Measurements from ENCODE around the gene GTF3C6. TPM values are rescaled to one million over a fixed set of nuclear protein-coding genes. Genes with fewer than 3 reads are reported as not detected.

The GTF3C6 gene
- total RNA-seq, 1 experiment from 2014 or later, result 32.0 TPM

DNA sequence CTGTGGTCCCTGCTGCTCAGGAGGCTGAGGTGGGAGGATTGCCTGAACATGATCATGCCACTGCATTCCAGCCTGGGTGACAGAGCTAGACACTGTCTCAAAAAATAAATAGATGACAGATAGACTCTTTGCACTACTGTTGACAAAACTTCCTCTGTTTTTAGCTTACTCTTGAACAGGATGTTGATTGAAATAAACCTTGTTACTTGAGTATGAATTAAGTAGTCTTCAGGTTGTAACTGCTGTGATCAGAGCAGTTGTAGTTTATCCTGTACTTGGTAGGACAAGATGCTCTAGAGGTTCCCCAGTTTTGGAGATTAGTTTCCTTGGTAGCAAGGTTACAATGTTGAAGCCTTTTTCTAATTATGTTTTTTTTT, 1.5 kb downstream of the GTF3C6 start:
- DNase-seq (ENCODE audit: low read depth, low spot score) (no peak), ATAC-seq (no peak)
- Histone ChIP-seq H3K4me1 (ENCODE audit: control insufficient read depth in 1 of 2, insufficient read depth in 2 of 2, low read length in 2 of 2) (peaks cover 0 to 4% of the 10 kb centered on the region in 2 experiments; a peak in 2 of 4 replicates), H2AFZ (ENCODE audit: low read depth, low read length, poor library complexity, severe bottlenecking) (no peak overlapping the region), H3K4me3 (replicated peaks in 1 of 2; ENCODE audit: low read depth in 1 of 2, low read length in 2 of 2) (no peak overlapping the region), H3K27ac (ENCODE audit: low read depth, low read length) (no peak overlapping the region), H3K4me2 (ENCODE audit: low read length) (no peak overlapping the region), H3K27me3 (ENCODE audit: insufficient read depth, low read length) (no peaks in the 10 kb centered on the region), H3K9me2 (ENCODE audit: insufficient read depth) (no peaks in the 10 kb centered on the region), H3K9me3 (ENCODE audit: control insufficient read depth in 1 of 2, insufficient read depth in 1 of 2, low read depth in 1 of 2, low read length in 2 of 2) (no peaks in the 10 kb centered on the region), H3K36me3 (ENCODE audit: control insufficient read depth in 1 of 2, insufficient read depth in 2 of 2, low read length in 2 of 2) (no peaks in the 10 kb centered on the region), H4K20me1 (ENCODE audit: insufficient read depth) (no peaks in the 10 kb centered on the region), H3K9ac (ENCODE audit: low read length) (no peak overlapping the region), H3K79me2 (ENCODE audit: insufficient read depth, low read length) (peaks cover 5% of the 10 kb centered on the region)
- intact Hi-C loops (cut with micrococcal nuclease), result no loop called here
- ChIA-PET POLR2A (no interaction called here), RAD21 (ENCODE audit: low non-redundant PET in 1 of 2, low total read pairs in 2 of 2, uncharacterized antibody in 2 of 2, unreplicated experiment in 2 of 2) (interaction anchor here (0.6 to 0.7 kb wide), 2 partner anchors 78 to 476 kb away, joined by 3 read pairs; no protein-coding TSS in a partner anchor), CTCF (no interaction called here)
- no TSS peak for BruUV-seq (replicated peaks)
- TF ChIP-seq SP1 (IDR thresholded peaks at IDR 0.05; ENCODE audit: low read depth), result no peak
- no peak for TF ChIP-seq POLR2A (IDR thresholded peaks at IDR 0.05; ENCODE audit: borderline replicate concordance, extremely low read depth, insufficient read depth, insufficient read length)
- TF ChIP-seq YY1 (IDR thresholded peaks at IDR 0.05; ENCODE audit: extremely low read depth, insufficient replicate concordance, low read depth, low read length), result no peak
- TF ChIP-seq TCF7L2 (IDR thresholded peaks at IDR 0.05; ENCODE audit: borderline replicate concordance, extremely low read depth, insufficient read depth, insufficient read length), result no peak
- TF ChIP-seq SRF (IDR thresholded peaks at IDR 0.05; ENCODE audit: low read depth), result no peak
- no peak for TF ChIP-seq EZH2 (IDR thresholded peaks at IDR 0.05)
- TF ChIP-seq ZFX (IDR thresholded peaks at IDR 0.05), result no peak
- TF ChIP-seq, protein P1, sequence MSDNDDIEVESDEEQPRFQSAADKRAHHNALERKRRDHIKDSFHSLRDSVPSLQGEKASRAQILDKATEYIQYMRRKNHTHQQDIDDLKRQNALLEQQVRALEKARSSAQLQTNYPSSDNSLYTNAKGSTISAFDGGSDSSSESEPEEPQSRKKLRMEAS (IDR thresholded peaks at IDR 0.05), result no peak
- no peak for TF ChIP-seq EGR1 (IDR thresholded peaks at IDR 0.05; ENCODE audit: low read depth)
- TF ChIP-seq, protein P2, sequence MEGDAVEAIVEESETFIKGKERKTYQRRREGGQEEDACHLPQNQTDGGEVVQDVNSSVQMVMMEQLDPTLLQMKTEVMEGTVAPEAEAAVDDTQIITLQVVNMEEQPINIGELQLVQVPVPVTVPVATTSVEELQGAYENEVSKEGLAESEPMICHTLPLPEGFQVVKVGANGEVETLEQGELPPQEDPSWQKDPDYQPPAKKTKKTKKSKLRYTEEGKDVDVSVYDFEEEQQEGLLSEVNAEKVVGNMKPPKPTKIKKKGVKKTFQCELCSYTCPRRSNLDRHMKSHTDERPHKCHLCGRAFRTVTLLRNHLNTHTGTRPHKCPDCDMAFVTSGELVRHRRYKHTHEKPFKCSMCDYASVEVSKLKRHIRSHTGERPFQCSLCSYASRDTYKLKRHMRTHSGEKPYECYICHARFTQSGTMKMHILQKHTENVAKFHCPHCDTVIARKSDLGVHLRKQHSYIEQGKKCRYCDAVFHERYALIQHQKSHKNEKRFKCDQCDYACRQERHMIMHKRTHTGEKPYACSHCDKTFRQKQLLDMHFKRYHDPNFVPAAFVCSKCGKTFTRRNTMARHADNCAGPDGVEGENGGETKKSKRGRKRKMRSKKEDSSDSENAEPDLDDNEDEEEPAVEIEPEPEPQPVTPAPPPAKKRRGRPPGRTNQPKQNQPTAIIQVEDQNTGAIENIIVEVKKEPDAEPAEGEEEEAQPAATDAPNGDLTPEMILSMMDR (IDR thresholded peaks at IDR 0.05 in 2 of 3, conservative IDR thresholded peaks at IDR 0.05 in 1 of 3; ENCODE audit: borderline replicate concordance in 1 of 3, insufficient read depth in 1 of 3, low read depth in 2 of 3, low read length in 2 of 3), result no peak
- no peak for TF ChIP-seq ZNF274 (IDR thresholded peaks at IDR 0.05; ENCODE audit: low read depth, low read length)
- TF ChIP-seq JUND (IDR thresholded peaks at IDR 0.05), result no peak
- TF ChIP-seq, protein P3, sequence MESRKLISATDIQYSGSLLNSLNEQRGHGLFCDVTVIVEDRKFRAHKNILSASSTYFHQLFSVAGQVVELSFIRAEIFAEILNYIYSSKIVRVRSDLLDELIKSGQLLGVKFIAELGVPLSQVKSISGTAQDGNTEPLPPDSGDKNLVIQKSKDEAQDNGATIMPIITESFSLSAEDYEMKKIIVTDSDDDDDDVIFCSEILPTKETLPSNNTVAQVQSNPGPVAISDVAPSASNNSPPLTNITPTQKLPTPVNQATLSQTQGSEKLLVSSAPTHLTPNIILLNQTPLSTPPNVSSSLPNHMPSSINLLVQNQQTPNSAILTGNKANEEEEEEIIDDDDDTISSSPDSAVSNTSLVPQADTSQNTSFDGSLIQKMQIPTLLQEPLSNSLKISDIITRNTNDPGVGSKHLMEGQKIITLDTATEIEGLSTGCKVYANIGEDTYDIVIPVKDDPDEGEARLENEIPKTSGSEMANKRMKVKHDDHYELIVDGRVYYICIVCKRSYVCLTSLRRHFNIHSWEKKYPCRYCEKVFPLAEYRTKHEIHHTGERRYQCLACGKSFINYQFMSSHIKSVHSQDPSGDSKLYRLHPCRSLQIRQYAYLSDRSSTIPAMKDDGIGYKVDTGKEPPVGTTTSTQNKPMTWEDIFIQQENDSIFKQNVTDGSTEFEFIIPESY (IDR thresholded peaks at IDR 0.05; ENCODE audit: extremely low read depth, insufficient replicate concordance, low read length), result no peak
- TF ChIP-seq, protein P4, sequence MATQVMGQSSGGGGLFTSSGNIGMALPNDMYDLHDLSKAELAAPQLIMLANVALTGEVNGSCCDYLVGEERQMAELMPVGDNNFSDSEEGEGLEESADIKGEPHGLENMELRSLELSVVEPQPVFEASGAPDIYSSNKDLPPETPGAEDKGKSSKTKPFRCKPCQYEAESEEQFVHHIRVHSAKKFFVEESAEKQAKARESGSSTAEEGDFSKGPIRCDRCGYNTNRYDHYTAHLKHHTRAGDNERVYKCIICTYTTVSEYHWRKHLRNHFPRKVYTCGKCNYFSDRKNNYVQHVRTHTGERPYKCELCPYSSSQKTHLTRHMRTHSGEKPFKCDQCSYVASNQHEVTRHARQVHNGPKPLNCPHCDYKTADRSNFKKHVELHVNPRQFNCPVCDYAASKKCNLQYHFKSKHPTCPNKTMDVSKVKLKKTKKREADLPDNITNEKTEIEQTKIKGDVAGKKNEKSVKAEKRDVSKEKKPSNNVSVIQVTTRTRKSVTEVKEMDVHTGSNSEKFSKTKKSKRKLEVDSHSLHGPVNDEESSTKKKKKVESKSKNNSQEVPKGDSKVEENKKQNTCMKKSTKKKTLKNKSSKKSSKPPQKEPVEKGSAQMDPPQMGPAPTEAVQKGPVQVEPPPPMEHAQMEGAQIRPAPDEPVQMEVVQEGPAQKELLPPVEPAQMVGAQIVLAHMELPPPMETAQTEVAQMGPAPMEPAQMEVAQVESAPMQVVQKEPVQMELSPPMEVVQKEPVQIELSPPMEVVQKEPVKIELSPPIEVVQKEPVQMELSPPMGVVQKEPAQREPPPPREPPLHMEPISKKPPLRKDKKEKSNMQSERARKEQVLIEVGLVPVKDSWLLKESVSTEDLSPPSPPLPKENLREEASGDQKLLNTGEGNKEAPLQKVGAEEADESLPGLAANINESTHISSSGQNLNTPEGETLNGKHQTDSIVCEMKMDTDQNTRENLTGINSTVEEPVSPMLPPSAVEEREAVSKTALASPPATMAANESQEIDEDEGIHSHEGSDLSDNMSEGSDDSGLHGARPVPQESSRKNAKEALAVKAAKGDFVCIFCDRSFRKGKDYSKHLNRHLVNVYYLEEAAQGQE (IDR thresholded peaks at IDR 0.05; ENCODE audit: low read depth), result no peak
- TF ChIP-seq ELF1 (IDR thresholded peaks at IDR 0.05; ENCODE audit: borderline replicate concordance, low read depth), result no peak
- no peak for TF ChIP-seq FOSL1 (IDR thresholded peaks at IDR 0.05; ENCODE audit: low read depth)
- no peak for TF ChIP-seq RAD21 (IDR thresholded peaks at IDR 0.05; ENCODE audit: low read depth)
- no peak for TF ChIP-seq CEBPB (IDR thresholded peaks at IDR 0.05; ENCODE audit: low read depth)
- no peak for TF ChIP-seq EZH2phosphoT487 (IDR thresholded peaks at IDR 0.05; ENCODE audit: borderline replicate concordance)
- no peak for TF ChIP-seq CBX3 (IDR thresholded peaks at IDR 0.05; ENCODE audit: low read depth)
